8988T (cell line): ENCODE results near the gene CCDC192.

Source experiments
- DNase-seq: peaks from one replicate; pipeline ENCODE4 v3.0.0; 2011

Gene CCDC192

DNA sequence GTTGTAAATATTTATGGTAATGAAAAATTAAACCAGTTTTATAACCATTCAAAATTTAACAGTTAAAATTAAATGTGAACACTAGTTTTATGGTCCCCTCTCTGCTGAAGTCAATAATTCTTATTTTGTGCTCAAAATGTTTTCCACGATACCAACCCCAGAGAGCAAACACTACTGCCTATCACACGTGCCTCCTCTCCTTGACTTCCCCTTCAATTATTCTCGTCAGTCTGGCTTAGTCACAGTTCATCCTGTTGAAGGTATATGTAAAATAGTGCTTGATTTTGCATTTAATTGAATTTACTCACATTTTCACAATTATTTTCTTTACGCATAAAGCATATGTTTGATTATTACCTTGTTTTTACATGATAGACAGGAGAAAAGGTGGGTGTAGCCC is 148.8 kb downstream of the CCDC192 start:
- DNase-seq, result no peak

DNA sequence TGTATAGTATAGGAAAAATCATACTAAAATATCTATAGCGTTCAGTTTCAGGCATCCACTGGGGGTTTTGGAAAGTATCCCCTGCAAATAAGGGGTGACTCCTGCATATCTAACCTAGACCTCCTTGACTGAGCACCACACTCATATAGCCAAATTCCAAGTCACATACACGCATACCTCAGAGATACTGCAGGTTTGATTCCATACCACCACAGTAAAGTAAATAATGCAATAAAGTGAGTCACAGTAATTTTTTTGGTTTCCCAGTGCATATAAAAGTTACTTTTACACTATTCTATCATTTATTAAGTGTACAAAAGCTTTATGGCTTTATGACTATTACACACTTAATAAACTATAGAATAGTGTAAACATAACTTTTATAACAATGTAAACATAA is 151.3 kb downstream of the CCDC192 start:
- DNase-seq, result no peak

DNA sequence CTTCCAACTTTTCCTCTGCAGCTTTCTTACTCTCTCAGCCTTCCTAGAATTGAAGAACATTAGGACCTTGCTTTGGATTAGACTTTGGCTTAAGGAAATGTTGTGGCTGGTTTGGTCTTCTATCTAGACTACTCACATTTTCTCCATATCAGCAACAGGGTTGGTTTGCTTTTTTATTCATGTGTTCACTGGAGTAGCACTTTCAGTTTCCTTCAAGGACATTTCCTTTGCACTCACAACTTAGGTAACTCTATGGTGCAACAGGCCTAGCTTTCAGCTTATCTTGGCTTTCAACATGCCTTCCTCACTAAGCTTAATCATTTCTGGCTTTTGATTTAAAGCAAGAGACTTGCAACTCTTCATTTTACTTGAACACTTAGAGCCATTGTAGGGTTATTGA is 153.1 kb downstream of the CCDC192 start:
- DNase-seq, result no peak

- DNase-seq, result no peak
Measured at GRCh38 chr5:127858116-127858784, 155.1 kb downstream of the CCDC192 start.

- no peak for DNase-seq
Measured at GRCh38 chr5:127860291-127860690, 157.1 kb downstream of the CCDC192 start.

- no peak for DNase-seq
Measured at GRCh38 chr5:127863161-127863560, 160.0 kb downstream of the CCDC192 start.

DNA sequence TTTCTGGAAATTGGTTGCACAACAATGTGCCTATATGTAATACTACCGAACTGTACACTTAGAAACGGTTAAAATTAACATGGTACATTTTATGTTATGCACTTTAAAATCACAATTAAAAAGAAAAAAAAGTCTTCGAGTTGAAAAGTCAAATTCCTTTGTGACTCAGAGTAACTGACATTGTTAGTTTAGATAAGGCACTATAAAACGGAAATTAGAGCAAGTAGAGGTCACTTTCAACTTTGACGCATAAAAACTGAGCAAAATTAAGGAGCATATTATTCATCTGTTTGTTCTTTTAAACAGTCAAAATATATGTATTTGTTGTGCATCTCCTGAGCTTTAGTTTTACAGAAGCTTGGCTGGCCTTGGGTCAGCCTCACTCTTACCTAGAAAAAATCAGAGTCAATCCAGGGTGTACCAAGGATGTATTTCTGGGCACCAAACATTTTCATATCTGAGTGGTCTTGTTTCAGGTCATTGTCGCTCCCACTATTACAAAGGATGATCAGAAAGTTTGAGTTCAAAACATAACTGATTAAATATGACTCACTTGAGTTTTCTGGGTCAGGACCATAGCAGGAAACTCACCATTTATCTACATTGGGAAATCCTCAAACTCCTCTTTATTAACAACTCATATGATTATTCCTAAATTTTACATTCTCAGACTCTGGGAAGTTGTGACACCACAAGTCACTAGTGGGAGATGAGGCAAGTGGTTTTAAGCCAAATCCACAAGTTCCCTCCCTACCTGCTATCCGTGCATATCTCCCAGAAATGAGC is 160.6 kb downstream of the CCDC192 start:
- DNase-seq, result no peak

DNA sequence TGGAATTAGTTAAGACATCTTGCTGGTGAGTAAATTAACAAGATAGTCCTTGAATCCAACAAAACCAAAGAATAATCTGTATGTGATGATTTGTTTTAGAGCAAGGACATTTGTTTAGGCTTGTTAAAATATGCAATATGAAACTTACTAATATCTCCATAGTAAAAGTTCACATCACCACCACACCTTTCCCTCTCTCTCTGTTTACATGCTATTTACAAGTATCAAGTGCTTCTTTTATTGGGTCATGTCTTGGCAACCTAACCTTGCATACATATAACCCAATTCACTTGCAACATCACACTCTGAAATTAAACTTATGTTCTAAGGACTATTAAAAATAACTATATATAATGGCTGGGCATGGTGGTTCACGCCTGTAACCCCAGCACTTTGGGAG is 161.3 kb downstream of the CCDC192 start:
- no peak for DNase-seq

DNA sequence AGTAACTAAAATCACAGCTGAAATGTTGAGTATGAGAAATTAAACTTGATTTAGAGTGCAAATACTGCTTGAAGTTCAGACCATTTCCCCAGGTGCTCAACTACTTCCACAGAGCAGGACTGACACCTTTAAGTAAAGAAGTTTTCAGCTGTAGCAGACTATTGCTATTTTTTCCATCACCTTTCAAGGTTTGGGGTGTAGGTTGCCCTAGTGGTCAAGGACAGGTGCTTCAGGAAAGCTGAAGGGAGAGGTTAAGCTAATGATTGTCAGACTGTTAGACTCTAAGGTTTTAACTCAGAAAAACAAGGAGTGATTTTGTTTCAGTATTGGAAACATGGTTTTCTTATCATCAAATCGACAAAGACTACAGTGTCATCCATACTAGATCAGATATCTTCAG is 162.1 kb downstream of the CCDC192 start:
- DNase-seq, result no peak

DNA sequence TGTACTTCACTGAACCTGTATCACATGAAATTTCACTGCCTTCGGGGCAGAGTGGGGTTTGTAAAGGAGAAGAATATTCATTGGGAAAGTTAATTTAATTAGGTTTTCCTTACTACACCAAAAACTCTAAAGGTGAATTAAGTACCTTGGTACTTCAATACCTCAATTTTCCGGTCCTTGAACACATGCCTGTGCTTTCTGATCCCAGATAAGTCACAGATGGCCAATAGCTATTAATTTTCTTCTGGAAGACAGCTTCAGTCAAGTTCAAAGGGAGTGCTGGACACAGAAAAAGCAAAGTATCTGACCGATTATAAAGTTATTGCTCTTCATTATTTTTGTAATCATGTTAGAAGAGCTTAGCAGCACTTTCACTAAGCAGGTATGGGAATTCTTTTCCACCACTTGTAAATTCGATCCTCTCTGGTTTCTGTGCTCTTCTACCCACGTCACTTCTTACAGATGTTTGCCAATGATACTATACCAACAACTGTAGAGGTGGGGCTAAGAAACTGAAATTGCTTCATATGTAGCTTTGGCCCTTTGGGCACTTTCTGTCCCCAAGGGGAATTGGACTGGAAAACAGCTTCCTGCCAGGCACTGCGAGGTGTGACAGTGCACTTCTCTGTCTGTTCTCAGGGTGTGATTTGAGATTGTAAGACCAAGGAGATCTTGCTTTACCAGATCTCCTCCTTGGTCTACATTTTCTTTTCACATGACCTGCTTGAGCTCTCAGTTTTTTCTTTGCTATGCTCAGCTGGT is 164.0 kb downstream of the CCDC192 start:
- no peak for DNase-seq

GRCh38 chr5:127870914-127871313 is 167.7 kb downstream of the CCDC192 start:
- DNase-seq, result no peak

GRCh38 chr5:127871503-127872153 is 168.4 kb downstream of the CCDC192 start:
- no peak for DNase-seq

DNA sequence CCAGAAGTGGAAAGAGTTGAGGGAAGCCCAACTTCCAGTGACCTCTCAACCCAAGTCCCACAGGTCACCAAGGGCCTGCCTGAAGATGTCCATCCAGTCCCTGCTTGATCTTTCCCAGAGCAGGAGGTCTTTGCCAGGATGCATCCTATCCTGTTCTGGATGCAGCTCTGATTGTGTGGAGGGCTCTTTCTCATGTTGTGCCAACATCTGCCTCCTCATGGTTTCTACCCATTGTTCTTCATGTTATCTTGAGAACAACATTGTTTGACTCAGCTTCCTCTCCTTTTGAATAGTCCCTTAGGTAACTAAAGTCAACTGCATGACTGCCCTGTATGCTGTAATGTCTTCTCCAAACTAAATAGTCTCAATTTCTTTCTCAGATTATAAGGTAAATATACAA is 169.3 kb downstream of the CCDC192 start:
- DNase-seq, result no peak

DNA sequence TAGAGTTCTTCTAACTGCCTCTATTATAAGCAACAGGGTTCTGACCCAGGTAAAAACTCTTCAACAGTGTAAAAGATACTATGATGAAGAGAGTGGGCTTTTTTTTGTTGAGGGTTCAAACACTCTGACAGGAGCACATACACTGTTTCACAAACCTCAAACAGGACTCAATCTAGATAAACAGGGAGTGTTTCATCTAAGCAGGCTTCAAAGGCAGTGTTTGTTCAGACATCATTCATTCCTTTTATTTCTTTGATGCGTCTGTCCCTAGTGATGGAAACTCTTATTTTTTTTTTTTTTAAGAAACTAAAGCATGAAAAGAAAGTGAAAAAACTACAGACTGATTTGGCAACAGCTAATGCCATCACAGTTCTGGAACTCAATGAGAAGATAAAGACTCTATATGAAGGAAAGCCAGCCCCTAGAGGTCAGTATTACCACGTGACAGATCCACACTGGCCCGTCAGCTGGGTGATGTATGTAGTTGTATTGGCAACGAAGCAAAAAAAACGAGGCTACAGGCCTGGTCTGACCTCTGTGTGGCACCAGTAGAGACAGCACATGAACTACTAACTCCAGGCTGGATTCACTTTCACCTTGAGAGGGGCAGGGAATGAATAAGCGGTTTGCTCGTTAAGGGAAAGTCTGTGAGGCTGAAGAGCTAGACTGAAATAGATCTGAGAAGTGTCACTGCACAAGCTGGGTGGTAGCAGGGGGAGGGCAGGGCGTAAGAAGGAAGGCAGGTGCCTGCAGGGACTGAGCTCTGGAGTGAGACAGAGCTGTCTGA is 172.2 kb downstream of the CCDC192 start:
- DNase-seq, result no peak

DNA sequence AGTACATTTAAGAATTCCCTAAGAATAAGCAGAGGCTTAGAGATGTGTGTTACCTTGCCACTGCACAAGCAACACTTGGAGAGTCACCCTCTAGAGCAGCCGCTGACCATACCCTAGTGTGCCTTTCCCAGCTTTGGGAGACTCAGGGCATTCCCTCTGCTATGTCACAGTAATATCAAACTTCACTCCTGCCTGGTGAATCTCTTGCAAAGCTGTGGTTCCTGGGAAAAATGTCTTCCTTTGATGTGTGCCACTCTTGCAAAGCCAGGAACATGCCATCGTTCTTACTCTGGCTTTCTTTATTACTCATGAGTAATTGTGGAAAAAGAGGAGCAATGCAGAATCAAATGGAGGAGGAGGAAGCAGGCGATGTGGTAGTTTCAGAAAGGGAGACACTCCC is 173.2 kb downstream of the CCDC192 start:
- DNase-seq, result no peak

- DNase-seq, result no peak
Measured at GRCh38 chr5:127878174-127878750, 175.1 kb downstream of the CCDC192 start.

DNA sequence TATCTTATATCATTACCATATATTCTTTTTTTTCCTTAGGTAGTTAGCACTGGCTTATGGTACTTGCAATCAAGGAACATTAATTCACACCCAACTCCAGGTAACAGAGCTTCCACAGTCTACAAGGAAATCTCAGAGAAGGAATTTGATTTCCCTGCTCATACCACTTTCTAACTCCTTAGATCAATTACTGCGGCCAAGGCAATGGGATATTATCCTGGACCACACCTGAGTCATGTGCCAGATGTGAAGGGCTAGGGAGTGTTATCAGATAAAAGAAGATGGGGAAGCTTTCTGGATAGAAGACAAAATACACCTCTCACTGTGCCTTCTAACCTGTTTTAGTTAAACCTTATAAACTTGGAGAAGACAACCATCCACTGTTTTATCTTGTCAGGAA is 181.2 kb downstream of the CCDC192 start:
- no peak for DNase-seq

- DNase-seq, result no peak
Measured at GRCh38 chr5:127885176-127885575, 182.0 kb downstream of the CCDC192 start.

GRCh38 chr5:127886081-127886480 is 182.9 kb downstream of the CCDC192 start:
- no peak for DNase-seq

- no peak for DNase-seq
Measured at GRCh38 chr5:127887282-127887681, 184.1 kb downstream of the CCDC192 start.

- DNase-seq, result no peak
Measured at GRCh38 chr5:127891942-127892341, 188.8 kb downstream of the CCDC192 start.
